ENCODE results near the gene SMAP2. TPM values are rescaled to one million over a fixed set of nuclear protein-coding genes. Genes with fewer than 3 reads are reported as not detected.

The SMAP2 gene
- total RNA-seq, 2 donors from 2014 or later: 17.9 to 25.6 TPM

DNA sequence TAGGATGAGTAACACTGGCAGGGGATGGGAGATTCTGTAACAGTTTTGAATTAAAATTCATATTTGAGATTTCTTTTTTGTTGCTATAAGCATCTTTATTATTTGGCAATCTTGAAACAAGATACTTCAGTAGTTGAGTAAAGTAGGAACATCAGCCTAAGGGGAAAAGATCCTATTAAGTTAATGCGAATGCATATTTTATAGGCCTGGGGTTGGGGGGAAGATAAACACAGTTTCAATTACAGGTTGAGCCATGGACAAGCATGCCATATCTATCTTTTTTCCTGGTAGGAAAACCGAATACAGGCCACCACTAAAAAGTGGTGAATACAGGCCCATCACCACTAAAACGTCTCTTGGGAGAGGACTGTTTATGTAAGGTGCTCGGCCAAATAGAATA lies 32.3 kb downstream of the SMAP2 start:
- ATAC-seq (no peak), DNase-seq (no peak)
- intact Hi-C loops (cut with DNase I): loop anchor here in 1 of 2 donors (5.0 kb wide), 1 partner anchor 264 kb away; no protein-coding TSS in a partner anchor

- DNase-seq (no peak), ATAC-seq (no peak)
- intact Hi-C loops (cut with DNase I): loop anchor here in 1 of 2 donors (5.0 kb wide), 1 partner anchor 265 kb away; no protein-coding TSS in a partner anchor
These were observed 33.9 kb downstream of the SMAP2 start for GRCh38 chr1:40407453-40407852.

DNA sequence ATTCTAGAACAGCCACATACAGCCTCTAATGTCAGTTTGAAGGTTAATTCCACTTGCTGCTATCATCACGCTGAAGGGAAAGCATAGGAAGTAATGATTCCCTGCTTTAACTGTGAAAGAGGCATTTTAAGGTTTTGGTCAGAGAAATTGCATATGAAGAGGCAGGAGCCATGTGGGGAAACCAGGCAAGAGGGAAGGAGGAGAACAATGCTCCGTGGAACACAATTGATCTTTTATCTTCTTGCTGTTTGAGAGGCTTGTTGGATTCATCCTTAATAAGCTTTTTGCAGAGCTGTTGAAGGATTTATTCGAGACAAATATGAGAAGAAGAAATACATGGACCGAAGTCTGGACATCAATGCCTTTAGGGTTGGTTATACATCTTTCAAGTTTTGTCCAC lies 35.9 kb downstream of the SMAP2 start:
- DNase-seq (no peak), ATAC-seq (no peak)
- intact Hi-C loops (cut with DNase I): loop anchor here in 1 of 2 donors (5.0 kb wide), 1 partner anchor 267 kb away; no protein-coding TSS in a partner anchor

GRCh38 chr1:40411294-40411693 lies 37.8 kb downstream of the SMAP2 start:
- no peak for ATAC-seq
- intact Hi-C loops (cut with DNase I): no loop called here
- DNase-seq: no peak

DNA sequence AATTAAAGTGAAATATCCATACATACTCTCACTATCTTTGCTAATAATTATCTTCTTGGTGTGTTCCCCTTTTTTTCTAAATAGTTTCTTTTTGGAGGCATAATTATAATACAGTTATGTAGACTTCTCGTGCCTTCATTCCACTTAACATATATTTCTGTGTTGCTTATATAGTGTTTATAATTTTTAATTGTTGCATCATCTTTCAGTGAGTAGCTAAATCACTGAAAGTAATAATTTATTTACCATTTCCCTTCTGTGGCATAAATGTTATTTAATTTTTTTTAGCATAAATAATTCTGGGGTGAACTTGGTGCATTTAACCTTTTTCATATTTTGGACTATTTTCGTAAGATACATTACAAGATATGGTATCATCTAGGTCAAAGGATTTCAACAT lies 38.3 kb downstream of the SMAP2 start:
- no peak for DNase-seq
- intact Hi-C loops (cut with DNase I): no loop called here
- no peak for ATAC-seq

DNA sequence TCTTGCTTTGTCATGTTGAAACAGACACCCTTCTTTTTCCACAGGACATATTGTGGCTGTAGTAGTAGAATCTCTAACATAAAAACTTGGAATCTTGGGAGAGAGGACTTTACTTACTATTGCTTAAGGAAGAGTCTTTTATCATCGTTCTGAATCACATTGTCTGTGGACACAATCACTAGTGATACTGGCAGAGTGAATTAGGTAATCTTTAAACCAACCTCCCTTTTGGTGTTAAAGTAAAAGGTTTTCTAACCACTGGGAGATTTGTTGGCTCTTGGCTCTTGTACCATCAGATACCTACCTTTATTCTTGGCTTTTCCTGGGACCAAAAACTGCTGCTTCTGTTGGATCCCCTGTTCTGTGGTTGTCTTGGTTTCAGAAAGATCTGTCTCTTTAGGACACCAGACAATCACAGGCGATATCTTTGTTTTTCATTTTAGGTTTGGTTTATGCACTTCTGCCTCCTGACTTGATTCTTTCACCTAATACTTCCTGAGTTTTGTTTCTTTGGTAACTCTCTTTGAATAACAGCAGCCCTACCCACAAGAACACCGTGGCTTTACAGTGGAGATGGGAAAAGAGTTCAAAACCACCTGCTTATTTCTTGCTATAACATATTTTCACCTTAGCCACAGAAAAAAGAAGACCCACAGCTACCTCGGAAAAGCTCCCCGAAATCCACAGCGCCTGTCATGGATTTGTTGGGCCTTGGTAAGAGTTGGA lies 40.2 kb downstream of the SMAP2 start:
- intact Hi-C loops (cut with DNase I): no loop called here
- ATAC-seq: no peak
- DNase-seq: no peak

- ATAC-seq (no peak), DNase-seq (no peak)
- intact Hi-C loops (cut with DNase I): no loop called here
These were observed 40.8 kb downstream of the SMAP2 start for GRCh38 chr1:40414331-40414730.

DNA sequence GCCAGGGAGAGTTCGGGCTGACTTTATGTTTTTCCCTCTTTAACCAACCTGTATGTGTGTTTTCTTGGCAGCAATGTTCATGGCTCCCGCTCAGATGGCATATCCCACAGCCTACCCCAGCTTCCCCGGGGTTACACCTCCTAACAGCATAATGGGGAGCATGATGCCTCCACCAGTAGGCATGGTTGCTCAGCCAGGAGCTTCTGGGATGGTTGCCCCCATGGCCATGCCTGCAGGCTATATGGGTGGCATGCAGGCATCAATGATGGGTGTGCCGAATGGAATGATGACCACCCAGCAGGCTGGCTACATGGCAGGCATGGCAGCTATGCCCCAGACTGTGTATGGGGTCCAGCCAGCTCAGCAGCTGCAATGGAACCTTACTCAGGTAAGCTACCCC lies 43.2 kb downstream of the SMAP2 start:
- no peak for ATAC-seq
- intact Hi-C loops (cut with DNase I): no loop called here
- DNase-seq: no peak

DNA sequence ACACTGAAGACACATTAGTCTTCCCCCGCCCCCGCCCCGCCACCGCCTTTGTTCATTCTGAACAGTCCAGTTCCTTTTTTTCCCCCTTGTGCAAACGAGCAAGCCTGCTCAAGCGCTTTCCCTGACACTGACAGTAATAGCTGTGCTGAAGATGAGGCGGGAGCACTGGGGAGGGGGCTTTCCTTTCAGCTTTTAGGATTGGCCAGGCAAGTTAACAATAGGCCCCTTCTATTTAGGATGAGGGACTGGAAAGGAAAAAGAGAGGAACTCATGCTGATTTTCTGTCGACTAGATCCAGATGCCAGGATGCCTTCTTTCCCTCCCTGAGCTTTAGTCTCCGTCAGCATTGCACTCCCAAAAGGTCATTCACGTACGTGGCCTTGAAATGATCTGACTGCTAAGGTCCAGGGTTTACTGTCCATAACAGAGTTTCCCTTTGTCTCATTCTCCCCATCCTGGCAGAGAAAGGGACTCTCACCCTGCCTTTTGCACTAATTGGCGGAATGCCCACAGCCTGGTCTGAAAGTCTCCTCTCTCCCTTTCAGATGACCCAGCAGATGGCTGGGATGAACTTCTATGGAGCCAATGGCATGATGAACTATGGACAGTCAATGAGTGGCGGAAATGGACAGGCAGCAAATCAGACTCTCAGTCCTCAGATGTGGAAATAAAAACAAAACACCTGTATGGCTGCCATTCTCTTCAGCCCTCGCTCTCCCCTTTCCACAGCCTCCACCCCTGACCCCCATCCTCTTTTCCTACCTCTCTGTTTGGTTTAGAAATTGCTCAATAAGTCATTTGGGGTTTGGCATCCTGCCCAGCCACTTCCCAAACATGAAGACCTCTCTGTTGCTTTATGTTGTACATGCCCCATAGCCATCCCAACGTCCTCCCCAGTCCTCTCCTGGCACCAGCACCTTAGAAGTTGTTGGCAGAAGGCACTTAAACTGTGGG lies 48.2 kb downstream of the SMAP2 start:
- ATAC-seq: peak; percentile 23 to 53
- no peak for DNase-seq
- intact Hi-C loops (cut with DNase I): no loop called here

GRCh38 chr1:40422630-40423263 lies 49.2 kb downstream of the SMAP2 start:
- ATAC-seq (no peak), DNase-seq (no peak)
- intact Hi-C loops (cut with DNase I): no loop called here

DNA sequence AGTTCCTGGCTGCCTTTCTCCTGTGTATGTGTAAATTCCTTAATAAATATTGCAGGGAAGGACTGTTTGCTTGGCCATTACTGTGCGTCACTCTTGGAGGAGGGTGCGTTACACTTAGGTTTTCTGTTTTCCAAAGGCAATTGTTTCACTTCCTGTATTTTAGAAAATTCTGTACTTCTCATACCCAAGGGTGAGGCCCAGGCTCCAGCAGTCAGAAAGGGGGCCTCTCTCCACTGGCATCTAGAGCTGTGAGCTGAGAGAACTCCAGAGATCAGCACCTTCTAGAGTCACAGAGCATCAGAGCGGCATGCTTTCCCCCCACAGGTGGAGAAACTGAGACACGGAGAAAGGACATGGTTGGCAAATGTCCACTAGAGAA lies 49.7 kb downstream of the SMAP2 start:
- DNase-seq (no peak), ATAC-seq (peak; percentile 27 to 41)
- intact Hi-C loops (cut with DNase I): no loop called here

- ATAC-seq (peak; percentile 41 to 50), DNase-seq (no peak)
- intact Hi-C loops (cut with DNase I): no loop called here
These were observed 50.6 kb downstream of the SMAP2 start for GRCh38 chr1:40423951-40424618.

- intact Hi-C loops (cut with DNase I): no loop called here
- ATAC-seq (no peak), DNase-seq (no peak)
These were observed 51.7 kb downstream of the SMAP2 start for GRCh38 chr1:40425198-40425597.

DNA sequence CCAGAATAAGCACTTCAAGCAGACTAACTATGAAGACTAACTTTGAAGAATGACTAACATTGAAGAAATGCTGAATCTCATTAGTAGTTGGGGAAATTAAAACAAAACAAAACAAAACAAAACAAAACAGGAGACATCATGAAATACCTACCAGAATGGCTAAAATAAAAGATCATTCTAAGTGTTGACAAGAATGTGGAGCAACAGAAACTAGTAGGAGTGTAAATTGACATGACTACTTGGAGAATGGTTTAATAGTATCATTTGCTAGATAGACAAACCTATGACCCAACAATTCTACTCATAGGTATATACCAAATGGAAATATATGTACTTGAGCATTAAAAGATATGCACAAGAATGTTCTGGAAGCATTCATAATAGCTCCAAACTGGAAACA lies 57.9 kb downstream of the SMAP2 start:
- intact Hi-C loops (cut with DNase I): no loop called here

DNA sequence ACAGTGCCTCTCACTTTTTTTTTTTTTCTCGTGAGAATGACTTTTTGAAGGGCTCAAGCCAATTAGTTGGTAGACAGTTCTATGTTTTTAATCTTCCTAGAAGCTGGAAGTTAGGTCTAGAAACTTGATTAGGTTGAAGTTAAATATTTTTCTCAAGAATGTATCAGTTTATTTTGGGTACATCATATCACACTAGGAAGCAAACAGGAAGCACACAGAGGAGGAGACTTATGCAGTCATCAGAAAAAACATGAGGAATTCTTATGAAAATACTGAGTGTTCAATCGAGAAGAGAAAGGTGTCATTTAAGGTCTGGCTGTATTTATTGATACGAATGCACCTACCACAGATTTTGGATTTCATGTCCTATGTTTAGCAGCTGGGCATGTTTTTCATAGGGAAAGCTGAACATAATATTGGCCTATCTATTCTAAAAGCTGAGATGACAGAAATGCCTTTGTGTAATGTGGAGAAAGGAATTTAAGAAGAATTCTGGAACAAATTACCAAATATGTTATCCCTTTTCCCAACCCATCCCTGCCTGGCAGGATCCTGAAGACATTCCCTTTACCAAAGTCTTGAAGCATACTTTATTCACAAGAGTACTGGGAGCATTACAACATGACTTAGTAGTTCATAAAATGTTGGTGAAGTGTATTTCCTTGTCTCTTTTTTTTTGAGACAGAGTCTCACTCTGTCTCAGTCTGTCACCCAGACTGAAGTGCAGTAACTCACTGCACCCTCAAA lies 59.3 kb downstream of the SMAP2 start:
- no peak for DNase-seq
- ATAC-seq: peak in 1 of 2 donors; percentile 15
- intact Hi-C loops (cut with DNase I): no loop called here

More for the DNA sequence above, 57.9 kb downstream of the SMAP2 start:
- no peak for ATAC-seq
- no peak for DNase-seq

GRCh38 chr1:40435471-40435870 lies 61.9 kb downstream of the SMAP2 start:
- DNase-seq (no peak), ATAC-seq (peak in 1 of 2 donors; percentile 42)
- intact Hi-C loops (cut with DNase I): no loop called here

DNA sequence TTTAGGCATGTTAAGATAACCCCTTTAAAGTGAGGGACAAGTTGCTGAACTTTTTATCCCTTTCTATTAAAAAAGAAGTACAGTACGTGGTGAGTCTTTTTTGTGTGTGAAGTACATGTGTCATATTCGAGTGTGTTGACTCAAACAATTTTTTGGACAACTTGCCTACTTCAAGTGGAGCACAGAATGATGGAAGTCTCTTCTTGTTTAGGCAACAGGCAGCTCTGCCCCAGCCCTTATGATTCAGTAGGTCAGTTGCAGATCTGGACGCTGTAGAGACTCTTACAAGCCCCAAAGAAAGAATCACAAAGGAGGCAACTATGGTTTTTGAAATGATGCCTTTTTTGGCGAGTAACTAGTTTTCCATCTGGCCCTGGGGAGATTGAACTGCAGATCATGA lies 62.3 kb downstream of the SMAP2 start:
- ATAC-seq: peak in 1 of 2 donors; percentile 25
- intact Hi-C loops (cut with DNase I): no loop called here
- no peak for DNase-seq

GRCh38 chr1:40438391-40439015 lies 65.0 kb downstream of the SMAP2 start:
- intact Hi-C loops (cut with DNase I): no loop called here
- peak in 1 of 2 donors; percentile 45 for ATAC-seq
- no peak for DNase-seq
